Activated T-helper 17 cell treated with anti-CD3 and anti-CD28 coated beads, Interleukin-2, amount 50 U/mL, for 72 hours (primary cell): ENCODE measurements around the gene TMEM72. TPM values are rescaled to one million over a fixed set of nuclear protein-coding genes. Genes with fewer than 3 reads are reported as not detected.
A peak's percentile ranks its signal among the peaks of the same experiment; 100 is the strongest.
"Not testable (repeated sequence)": the region's sequence is repeated elsewhere in the genome, so short reads cannot be mapped to it uniquely, and the experiment has no call there.

ENCODE experiments used
- ATAC-seq: fragments of 150-1000 bp; cut with Tn5 transposase; replicated peaks from 2 replicates; pipeline ENCODE4 v1.10.0; 2021; ENCODE audit warnings: mild to moderate bottlenecking, moderate library complexity
- H3K27ac Mint-ChIP-seq: one replicate; pipeline ENCODE4 v1.8.0; 2022; ENCODE audit warnings: mixed read lengths
- H3K27me3 Mint-ChIP-seq: one replicate; pipeline ENCODE4 v1.8.0; 2022; ENCODE audit warnings: mixed read lengths
- H3K36me3 Mint-ChIP-seq: one replicate; pipeline ENCODE4 v1.8.0; 2022; ENCODE audit warnings: low read depth, mild to moderate bottlenecking, mixed read lengths
- H3K4me1 Mint-ChIP-seq: one replicate; pipeline ENCODE4 v1.8.0; 2022; ENCODE audit warnings: mixed read lengths
- H3K4me3 Mint-ChIP-seq: one replicate; pipeline ENCODE4 v1.8.0; 2022; ENCODE audit warnings: mild to moderate bottlenecking, mixed read lengths
- H3K9me3 Mint-ChIP-seq: one replicate; pipeline ENCODE4 v1.8.0; 2022; ENCODE audit warnings: mixed read lengths
- total RNA-seq, 2 donors: library from RNA; stranded (reverse); gene quantifications; one replicate each; pipeline ENCODE4 v1.2.3, GENCODE V29; 2022

The TMEM72 gene
- not detected for total RNA-seq

GRCh38 chr10:44911081-44911540, at the start of gene TMEM72:
TSS of gene TMEM72 (plus strand) at chr10:44911337. CDS start at chr10:44911513, 176 bp downstream.
- H3K36me3 Mint-ChIP-seq, result no peaks in the 10 kb centered on the region
- no peaks in the 10 kb centered on the region for H3K4me1 Mint-ChIP-seq
- H3K9me3 Mint-ChIP-seq, result no peaks in the 10 kb centered on the region
- no peak within 1 kb of the TSS for H3K27ac Mint-ChIP-seq
- no peak for ATAC-seq
- peaks cover 9% of the 10 kb centered on the region for H3K27me3 Mint-ChIP-seq
- no peak within 1 kb of the TSS for H3K4me3 Mint-ChIP-seq

- no peak for ATAC-seq
- no peaks in the 10 kb centered on the region for H3K36me3 Mint-ChIP-seq
- H3K9me3 Mint-ChIP-seq, result no peaks in the 10 kb centered on the region
- H3K4me1 Mint-ChIP-seq, result peaks cover 4% of the 10 kb centered on the region
- H3K4me3 Mint-ChIP-seq, result no peak overlapping the region
- peaks cover 25% of the 10 kb centered on the region for H3K27me3 Mint-ChIP-seq
- H3K27ac Mint-ChIP-seq, result no peak overlapping the region
These were observed 49.0 kb upstream of the TMEM72 start for GRCh38 chr10:44862006-44862751.

- Mint-ChIP-seq H3K27me3 (peaks cover 31% of the 10 kb centered on the region), H3K36me3 (no peaks in the 10 kb centered on the region)
These were observed 48.2 kb upstream of the TMEM72 start for GRCh38 chr10:44862924-44863323.

GRCh38 chr10:44863344-44864047, 47.6 kb upstream of the TMEM72 start:
- no peak overlapping the region for H3K27ac Mint-ChIP-seq
- peaks cover 4% of the 10 kb centered on the region for H3K4me1 Mint-ChIP-seq
- ATAC-seq, result no peak
- H3K27me3 Mint-ChIP-seq, result peaks cover 33% of the 10 kb centered on the region
- H3K36me3 Mint-ChIP-seq, result no peaks in the 10 kb centered on the region
- H3K4me3 Mint-ChIP-seq, result peak overlapping the region; percentile 71
- H3K9me3 Mint-ChIP-seq, result no peaks in the 10 kb centered on the region

More at GRCh38 chr10:44862924-44863323, 48.2 kb upstream of the TMEM72 start:
- Mint-ChIP-seq H3K4me3 (no peak overlapping the region), H3K9me3 (no peaks in the 10 kb centered on the region), H3K27ac (no peak overlapping the region), H3K4me1 (peaks cover 4% of the 10 kb centered on the region)
- no peak for ATAC-seq

- peaks cover 4% of the 10 kb centered on the region for H3K4me1 Mint-ChIP-seq
- H3K36me3 Mint-ChIP-seq, result no peaks in the 10 kb centered on the region
- peak overlapping the region; percentile 71 for H3K4me3 Mint-ChIP-seq
- no peak overlapping the region for H3K27ac Mint-ChIP-seq
- ATAC-seq, result peak; percentile 37
- peaks cover 38% of the 10 kb centered on the region for H3K27me3 Mint-ChIP-seq
- no peaks in the 10 kb centered on the region for H3K9me3 Mint-ChIP-seq
These were observed 47.1 kb upstream of the TMEM72 start for GRCh38 chr10:44864051-44864450.

- peaks cover 42% of the 10 kb centered on the region for H3K27me3 Mint-ChIP-seq
These were observed 46.4 kb upstream of the TMEM72 start for GRCh38 chr10:44864637-44865288.

GRCh38 chr10:44865289-44865671, 45.9 kb upstream of the TMEM72 start:
- Mint-ChIP-seq H3K4me1 (peaks cover 4% of the 10 kb centered on the region), H3K36me3 (no peaks in the 10 kb centered on the region), H3K27ac (no peak overlapping the region), H3K4me3 (peak overlapping the region; percentile 71), H3K27me3 (peaks cover 46% of the 10 kb centered on the region), H3K9me3 (no peaks in the 10 kb centered on the region)
- no peak for ATAC-seq

More at GRCh38 chr10:44864637-44865288, 46.4 kb upstream of the TMEM72 start:
- peak overlapping the region; percentile 71 for H3K4me3 Mint-ChIP-seq
- no peaks in the 10 kb centered on the region for H3K36me3 Mint-ChIP-seq
- no peaks in the 10 kb centered on the region for H3K9me3 Mint-ChIP-seq
- peak; percentile 91 for ATAC-seq
- peaks cover 4% of the 10 kb centered on the region for H3K4me1 Mint-ChIP-seq
- H3K27ac Mint-ChIP-seq, result no peak overlapping the region

GRCh38 chr10:44866367-44866766, 44.8 kb upstream of the TMEM72 start:
- ATAC-seq, H3K4me3 Mint-ChIP-seq, H3K36me3 Mint-ChIP-seq, H3K9me3 Mint-ChIP-seq, H3K4me1 Mint-ChIP-seq, H3K27ac Mint-ChIP-seq: not testable (repeated sequence)
- H3K27me3 Mint-ChIP-seq, result peaks cover 46% of the 10 kb centered on the region

- ATAC-seq, result no peak
- no peaks in the 10 kb centered on the region for H3K4me1 Mint-ChIP-seq
These were observed 41.1 kb upstream of the TMEM72 start for GRCh38 chr10:44870031-44870430.

GRCh38 chr10:44873160-44873559, 38.0 kb upstream of the TMEM72 start:
- ATAC-seq, result no peak

More at GRCh38 chr10:44870031-44870430, 41.1 kb upstream of the TMEM72 start:
- no peak overlapping the region for H3K4me3 Mint-ChIP-seq
- H3K27ac Mint-ChIP-seq, result no peak overlapping the region
- H3K9me3 Mint-ChIP-seq, result no peaks in the 10 kb centered on the region
- peaks cover 36% of the 10 kb centered on the region for H3K27me3 Mint-ChIP-seq
- no peaks in the 10 kb centered on the region for H3K36me3 Mint-ChIP-seq

GRCh38 chr10:44874166-44874565, 37.0 kb upstream of the TMEM72 start:
- Mint-ChIP-seq H3K27ac (no peak overlapping the region), H3K27me3 (peaks cover 7% of the 10 kb centered on the region), H3K36me3 (no peaks in the 10 kb centered on the region), H3K9me3 (no peaks in the 10 kb centered on the region), H3K4me1 (no peaks in the 10 kb centered on the region), H3K4me3 (no peak overlapping the region)
- ATAC-seq, result no peak

More at GRCh38 chr10:44873160-44873559, 38.0 kb upstream of the TMEM72 start:
- Mint-ChIP-seq H3K27me3 (peaks cover 16% of the 10 kb centered on the region), H3K36me3 (no peaks in the 10 kb centered on the region), H3K4me3 (no peak overlapping the region), H3K4me1 (no peaks in the 10 kb centered on the region), H3K27ac (no peak overlapping the region), H3K9me3 (no peaks in the 10 kb centered on the region)

GRCh38 chr10:44878706-44879530, 32.2 kb upstream of the TMEM72 start:
- peaks cover 18% of the 10 kb centered on the region for H3K27me3 Mint-ChIP-seq
- no peaks in the 10 kb centered on the region for H3K9me3 Mint-ChIP-seq
- H3K36me3 Mint-ChIP-seq, result no peaks in the 10 kb centered on the region
- no peak overlapping the region for H3K27ac Mint-ChIP-seq
- H3K4me3 Mint-ChIP-seq, result peak overlapping the region; percentile 58
- no peaks in the 10 kb centered on the region for H3K4me1 Mint-ChIP-seq
- ATAC-seq, result peak; percentile 89

- H3K9me3 Mint-ChIP-seq, result no peaks in the 10 kb centered on the region
- peaks cover 18% of the 10 kb centered on the region for H3K27me3 Mint-ChIP-seq
- no peaks in the 10 kb centered on the region for H3K36me3 Mint-ChIP-seq
- ATAC-seq, result no peak
- H3K4me1 Mint-ChIP-seq, result no peaks in the 10 kb centered on the region
- H3K27ac Mint-ChIP-seq, result no peak overlapping the region
- peak overlapping the region; percentile 58 for H3K4me3 Mint-ChIP-seq
These were observed 31.6 kb upstream of the TMEM72 start for GRCh38 chr10:44879531-44879899.
